Sigmoid colon (tissue), 7 donors: ENCODE data around the gene CNTFR. TPM values are rescaled to one million over a fixed set of nuclear protein-coding genes. Genes with fewer than 3 reads are reported as not detected.

Source experiments
- DNase-seq: peaks from one replicate; pipeline ENCODE4 v3.0.0-alpha.2; 2019
- H3K27ac ChIP-seq, 4 donors: fragments of 200-600 bp; sonication (generic); one replicate each; pipeline ENCODE4 v1.5.1; 2016 to 2019; ENCODE audit warnings: mild to moderate bottlenecking in 1 of 4
- H3K27me3 ChIP-seq, 3 donors: fragments of 200-600 bp; sonication (generic); one replicate each; pipeline ENCODE4 v1.5.1; 2019; ENCODE audit warnings: mild to moderate bottlenecking in 1 of 3
- H3K36me3 ChIP-seq, 4 donors: fragments of 200-600 bp; sonication (generic); one replicate each; pipeline ENCODE4 v1.5.1; 2016 to 2019
- H3K4me1 ChIP-seq, 4 donors: fragments of 200-600 bp; sonication (generic); one replicate each; pipeline ENCODE4 v1.5.1; 2017 to 2019
- H3K4me3 ChIP-seq, 4 donors: fragments of 200-600 bp; sonication (generic); one replicate each; pipeline ENCODE4 v1.5.1; 2017 to 2019; ENCODE audit warnings: mild to moderate bottlenecking in 2 of 4, moderate library complexity in 1 of 4
- H3K9me3 ChIP-seq, 4 donors: fragments of 200-600 bp in 3 of 4; sonication (generic) in 3 of 4; one replicate each; pipeline versions ENCODE4 v1.5.1 to v1.6.1; 2013 to 2019
- EP300 ChIP-seq, 4 donors: sonication (generic); formaldehyde crosslinking; IDR thresholded peaks; one replicate each; pipeline ENCODE4 v1.6.1; 2017; ENCODE audit warnings: antibody characterized with exemption in 4 of 4
- POLR2A ChIP-seq, 2 donors: fragments of 450-650 bp; IDR thresholded peaks; one replicate each; pipeline ENCODE4 v1.6.1; 2016; ENCODE audit warnings: antibody characterized with exemption in 2 of 2, mild to moderate bottlenecking in 2 of 2, moderate library complexity in 2 of 2
- POLR2AphosphoS5 ChIP-seq, 4 donors: sonication (generic); formaldehyde crosslinking; IDR thresholded peaks; one replicate each; pipeline ENCODE4 v1.6.1; 2017; ENCODE audit warnings: antibody characterized with exemption in 4 of 4
- WGBS, 2 donors: extraction: QIAGEN DNeasy Blood & Tissue Kit; methylation state at CpG; one replicate each; pipeline ENCODE4 v1.1.7; 2013; 5-methylcytosine and 5-hydroxymethylcytosine counted together
- intact Hi-C: fragments of 100-400 bp; cut with DNase I; formaldehyde crosslinking; loops from one replicate; pipeline ENCODE4 v1.15.1; 2023
- polyA plus RNA-seq, 3 donors: library from polyadenylated mRNA; stranded (reverse); fragments of 200-250 nt; gene quantifications; one replicate each; pipeline ENCODE4 v1.2.3, GENCODE V29; 2013
- total RNA-seq, 4 donors: library from RNA; depleted of rRNA; stranded (reverse); fragments of >200 nt; gene quantifications; one replicate each; pipeline ENCODE4 v1.1.0, GENCODE V29; 2016
- TF ChIP-seq, protein P1 (sequence below), 4 experiments: fragments of 450-650 bp in 3 of 4; fragments of 200-600 bp in 1 of 4; IDR thresholded peaks; one replicate each; pipeline ENCODE4 v1.5.1; 2016 to 2019; ENCODE audit warnings: antibody characterized with exemption in 4 of 4, mild to moderate bottlenecking in 3 of 4, moderate library complexity in 2 of 4
- donor health status: healthy with polysubstance abuse.
- donor health status: Bipolar disorder and iron deficiency.
- donor health status: healthy.

Gene CNTFR
- total and polyA plus RNA-seq, 7 donors: 1.6 to 12.9 (median 4.6) TPM

DNA sequence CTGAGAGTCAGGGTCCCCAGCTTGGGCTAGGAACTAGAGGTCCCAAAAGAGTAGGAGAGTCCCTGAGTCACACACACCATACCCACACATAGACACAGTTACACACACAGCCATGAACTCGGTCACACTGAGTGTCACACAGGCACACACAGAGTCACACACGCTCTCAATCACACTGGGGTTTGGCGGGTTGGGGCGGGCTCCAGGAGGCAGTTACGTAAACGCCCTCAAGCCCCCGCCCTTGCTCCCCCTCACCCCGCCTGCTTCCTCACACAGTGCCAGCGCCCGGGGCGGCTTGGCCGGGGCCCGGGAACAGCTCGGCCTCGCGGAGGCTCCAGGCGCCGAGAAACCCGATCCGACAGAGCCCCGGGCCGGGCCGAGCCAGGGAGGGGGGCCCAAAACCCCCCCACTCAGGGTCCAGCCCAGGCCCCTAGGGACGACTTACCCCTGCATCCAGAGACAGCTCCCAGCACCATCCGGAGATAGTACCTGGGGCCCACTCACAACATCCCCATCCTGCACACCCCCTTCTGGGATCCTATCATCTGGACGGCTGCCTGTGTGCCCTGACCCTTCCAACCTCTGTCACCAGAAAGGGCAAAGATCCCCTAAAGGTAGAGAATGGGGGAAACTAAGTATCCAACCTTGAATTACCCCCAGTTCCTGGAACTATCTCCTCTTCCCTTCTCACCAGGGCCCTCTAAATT lies 3.5 kb upstream of the CNTFR start:
- TF ChIP-seq POLR2A (IDR thresholded peaks at IDR 0.05) (no peak), POLR2AphosphoS5 (IDR thresholded peaks at IDR 0.05) (peak in 1 of 4 donors; percentile 43), EP300 (IDR thresholded peaks at IDR 0.05) (peak in 1 of 4 donors; percentile 5)
- TF ChIP-seq, protein P1, sequence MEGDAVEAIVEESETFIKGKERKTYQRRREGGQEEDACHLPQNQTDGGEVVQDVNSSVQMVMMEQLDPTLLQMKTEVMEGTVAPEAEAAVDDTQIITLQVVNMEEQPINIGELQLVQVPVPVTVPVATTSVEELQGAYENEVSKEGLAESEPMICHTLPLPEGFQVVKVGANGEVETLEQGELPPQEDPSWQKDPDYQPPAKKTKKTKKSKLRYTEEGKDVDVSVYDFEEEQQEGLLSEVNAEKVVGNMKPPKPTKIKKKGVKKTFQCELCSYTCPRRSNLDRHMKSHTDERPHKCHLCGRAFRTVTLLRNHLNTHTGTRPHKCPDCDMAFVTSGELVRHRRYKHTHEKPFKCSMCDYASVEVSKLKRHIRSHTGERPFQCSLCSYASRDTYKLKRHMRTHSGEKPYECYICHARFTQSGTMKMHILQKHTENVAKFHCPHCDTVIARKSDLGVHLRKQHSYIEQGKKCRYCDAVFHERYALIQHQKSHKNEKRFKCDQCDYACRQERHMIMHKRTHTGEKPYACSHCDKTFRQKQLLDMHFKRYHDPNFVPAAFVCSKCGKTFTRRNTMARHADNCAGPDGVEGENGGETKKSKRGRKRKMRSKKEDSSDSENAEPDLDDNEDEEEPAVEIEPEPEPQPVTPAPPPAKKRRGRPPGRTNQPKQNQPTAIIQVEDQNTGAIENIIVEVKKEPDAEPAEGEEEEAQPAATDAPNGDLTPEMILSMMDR (IDR thresholded peaks at IDR 0.05): no peak
- H3K9me3 ChIP-seq: no peaks in the 10 kb centered on the region
- H3K36me3 ChIP-seq: no peaks in the 10 kb centered on the region
- peak; percentile 92 for DNase-seq
- intact Hi-C loops: loop anchor here (1.0 to 5.0 kb wide), 4 partner anchors 46 to 191 kb away; partner anchors contain the start of genes DNAI1, ENHO and FAM219A
- H3K4me3 ChIP-seq: no peak overlapping the region
- 3 to 5% methylated on average over 26 of the region's 26 CpGs for WGBS, 2 donors
- peak overlapping the region; percentile 19 to 53 (median 46) for H3K27ac ChIP-seq
- H3K27me3 ChIP-seq: peaks cover 7 to 50% (median 23%) of the 10 kb centered on the region in 3 donors
- peaks cover 0 to 54% (median 44%) of the 10 kb centered on the region in 4 donors for H3K4me1 ChIP-seq

DNA sequence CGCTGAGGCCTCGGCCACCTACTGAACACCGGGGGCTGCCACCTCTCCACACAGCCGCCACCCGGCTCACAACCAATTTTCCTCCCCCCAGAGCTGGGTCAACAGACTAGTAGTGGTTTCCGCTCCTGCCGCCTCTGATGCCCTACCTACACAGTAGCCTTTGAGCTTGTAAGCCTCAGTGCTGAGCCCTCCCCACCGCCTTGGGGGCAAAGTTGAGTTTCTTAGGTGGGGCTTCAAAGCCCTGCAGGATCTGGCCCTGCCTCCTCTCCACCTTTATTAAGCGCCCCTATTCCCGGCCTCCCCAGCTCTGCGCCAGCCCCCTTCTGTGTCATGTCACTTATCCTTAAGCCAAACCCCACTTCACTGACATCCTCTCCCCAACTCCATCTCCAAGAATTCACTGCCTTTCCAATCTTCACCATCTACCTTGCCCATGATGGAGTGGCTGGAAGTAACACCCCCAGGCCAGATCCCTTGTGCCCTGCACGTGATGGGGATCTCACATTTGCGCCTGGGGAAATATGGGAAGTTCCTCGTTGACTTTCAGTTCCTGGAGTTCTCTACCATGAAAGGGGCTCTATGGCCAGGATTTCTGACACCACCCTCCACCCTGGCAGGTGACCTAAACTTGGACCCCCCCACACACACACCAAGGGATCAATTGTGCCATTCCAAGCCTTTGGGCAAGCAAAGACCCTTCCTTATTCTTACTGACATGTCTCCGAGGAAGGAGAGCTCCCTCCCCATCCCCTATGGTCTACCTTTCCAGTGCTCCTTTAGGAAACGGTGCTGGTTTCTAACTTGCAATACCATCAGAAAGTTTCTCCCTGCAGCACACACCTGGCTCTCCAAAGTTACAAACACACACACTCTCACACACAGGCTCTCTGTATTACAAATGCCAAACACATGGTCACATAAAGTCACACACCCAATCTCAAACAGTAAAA lies 2.7 kb upstream of the CNTFR start:
- DNase-seq: no peak
- Histone ChIP-seq H3K4me1 (peaks cover 0 to 54% (median 44%) of the 10 kb centered on the region in 4 donors), H3K9me3 (no peaks in the 10 kb centered on the region), H3K4me3 (no peak overlapping the region), H3K36me3 (no peaks in the 10 kb centered on the region), H3K27me3 (peaks cover 11 to 59% (median 32%) of the 10 kb centered on the region in 3 donors), H3K27ac (peak overlapping the region in 1 of 4 donors; percentile 25)
- TF ChIP-seq, protein P1 (IDR thresholded peaks at IDR 0.05): no peak
- TF ChIP-seq POLR2A (IDR thresholded peaks at IDR 0.05) (no peak), POLR2AphosphoS5 (IDR thresholded peaks at IDR 0.05) (no peak), EP300 (IDR thresholded peaks at IDR 0.05) (no peak)
- intact Hi-C loops: loop anchor here (1.0 to 5.0 kb wide), 6 partner anchors 45 to 259 kb away; partner anchors contain the start of genes DNAI1, ENHO and FAM219A
- WGBS, 2 donors: 21 to 22% methylated on average over 16 of the region's 16 CpGs

- peak overlapping the region in 3 of 4 donors; percentile 22 to 27 (median 24) for H3K4me3 ChIP-seq
- 4% methylated on average over 60 of the region's 60 CpGs for WGBS, 2 donors
- H3K9me3 ChIP-seq: no peaks in the 10 kb centered on the region
- no peaks in the 10 kb centered on the region for H3K36me3 ChIP-seq
- H3K27ac ChIP-seq: peak overlapping the region in 2 of 4 donors; percentile 25 to 56
- peak; percentile 93 for DNase-seq
- intact Hi-C loops: loop anchor here (2.0 to 5.0 kb wide), 5 partner anchors 69 to 259 kb away; partner anchors contain the start of genes DNAI1, ENHO and FAM219A
- TF ChIP-seq POLR2A (IDR thresholded peaks at IDR 0.05): no peak
- TF ChIP-seq EP300 (IDR thresholded peaks at IDR 0.05): no peak
- TF ChIP-seq, protein P1 (IDR thresholded peaks at IDR 0.05): peak; percentile 84 to 90 (median 88)
- TF ChIP-seq POLR2AphosphoS5 (IDR thresholded peaks at IDR 0.05): peak in 1 of 4 donors; percentile 18
- H3K4me1 ChIP-seq: peaks cover 0 to 54% (median 44%) of the 10 kb centered on the region in 4 donors
- peaks cover 13 to 67% (median 40%) of the 10 kb centered on the region in 3 donors for H3K27me3 ChIP-seq
Measured at GRCh38 chr9:34591248-34591916, 1.9 kb upstream of the CNTFR start.
